Measurements from ENCODE around the gene MINDY2.
"Not testable (repeated sequence)": the region's sequence is repeated elsewhere in the genome, so short reads cannot be mapped to it uniquely, and the experiment has no call there.

MINDY2 gene

GRCh38 chr15:58805095-58805494 lies 34.0 kb downstream of the MINDY2 start:
- no peak for TF ChIP-seq CTCF (IDR thresholded peaks at IDR 0.05; ENCODE audit: low read length, missing control alignments)
- peak; percentile 26 for DNase-seq (ENCODE audit: low read depth)
- H3K4me3 ChIP-seq (replicated peaks; ENCODE audit: low read depth, low read length), result no peak overlapping the region

GRCh38 chr15:58823267-58823666 lies 52.2 kb downstream of the MINDY2 start:
- not testable (repeated sequence) for DNase-seq (ENCODE audit: low read depth); H3K4me3 ChIP-seq (replicated peaks; ENCODE audit: low read depth, low read length)

- no peak for TF ChIP-seq CTCF (IDR thresholded peaks at IDR 0.05; ENCODE audit: low read length, missing control alignments)
- no peak for DNase-seq (ENCODE audit: low read depth)
Observed at GRCh38 chr15:58830556-58830955, 59.5 kb downstream of the MINDY2 start.

GRCh38 chr15:58833681-58834426 lies 62.8 kb downstream of the MINDY2 start:
- not testable (repeated sequence) for DNase-seq (ENCODE audit: low read depth); H3K4me3 ChIP-seq (replicated peaks; ENCODE audit: low read depth, low read length)

More at GRCh38 chr15:58830556-58830955, 59.5 kb downstream of the MINDY2 start:
- H3K4me3 ChIP-seq (replicated peaks; ENCODE audit: low read depth, low read length), result no peak overlapping the region

- peak; percentile 31 for DNase-seq (ENCODE audit: low read depth)
Observed at GRCh38 chr15:58839485-58839884, 68.4 kb downstream of the MINDY2 start.

GRCh38 chr15:58840048-58840447 lies 68.9 kb downstream of the MINDY2 start:
- peak; percentile 96 for DNase-seq (ENCODE audit: low read depth)
- no peak for TF ChIP-seq CTCF (IDR thresholded peaks at IDR 0.05; ENCODE audit: low read length, missing control alignments)
- H3K4me3 ChIP-seq (replicated peaks; ENCODE audit: low read depth, low read length), result no peak overlapping the region

More at GRCh38 chr15:58839485-58839884, 68.4 kb downstream of the MINDY2 start:
- H3K4me3 ChIP-seq (replicated peaks; ENCODE audit: low read depth, low read length), result no peak overlapping the region
- TF ChIP-seq CTCF (IDR thresholded peaks at IDR 0.05; ENCODE audit: low read length, missing control alignments), result peak; percentile 27

- H3K4me3 ChIP-seq (replicated peaks; ENCODE audit: low read depth, low read length), result no peak overlapping the region
- no peak for DNase-seq (ENCODE audit: low read depth)
- TF ChIP-seq CTCF (IDR thresholded peaks at IDR 0.05; ENCODE audit: low read length, missing control alignments), result no peak
Observed at GRCh38 chr15:58842713-58843396, 71.8 kb downstream of the MINDY2 start.

- not testable (repeated sequence) for DNase-seq (ENCODE audit: low read depth); H3K4me3 ChIP-seq (replicated peaks; ENCODE audit: low read depth, low read length)
Observed at GRCh38 chr15:58851205-58851604, 80.1 kb downstream of the MINDY2 start.

Data from fibroblast of pulmonary artery (primary cell).